WTC11 (cell line): ENCODE measurements around the gene RIMBP2.

Experiments used
- CBFB ChIP-seq: sonication (generic); formaldehyde crosslinking; IDR thresholded peaks from 2 replicates; pipeline ENCODE4 v1.8.1; 2022; ENCODE audit warnings: mild to moderate bottlenecking, low read depth, missing genetic modification reagents
- CTCF ChIP-seq: fragments of 200-600 bp; IDR thresholded peaks from 2 replicates; pipeline ENCODE4 v1.8.0; 2022; ENCODE audit warnings: antibody characterized with exemption
- HMGXB4 ChIP-seq: sonication (generic); formaldehyde crosslinking; IDR thresholded peaks from 2 replicates; pipeline ENCODE4 v1.8.1; 2023; ENCODE audit warnings: mild to moderate bottlenecking, moderate library complexity, missing genetic modification reagents
- NR3C1 ChIP-seq: sonication (generic); formaldehyde crosslinking; conservative IDR thresholded peaks from 2 replicates; pipeline ENCODE4 v1.8.1; 2023; ENCODE audit warnings: low read depth, mild to moderate bottlenecking, missing genetic modification reagents
- SP1 ChIP-seq: sonication (generic); formaldehyde crosslinking; conservative IDR thresholded peaks from 2 replicates; pipeline ENCODE4 v1.8.1; 2022; ENCODE audit warnings: missing genetic modification reagents
- ZNF138 ChIP-seq: sonication (generic); formaldehyde crosslinking; conservative IDR thresholded peaks from 2 replicates; pipeline ENCODE4 v1.8.1; 2022; ENCODE audit warnings: mild to moderate bottlenecking, moderate library complexity, missing genetic modification reagents
- TF ChIP-seq, protein P1 (sequence below): sonication (generic); formaldehyde crosslinking; IDR thresholded peaks from 2 replicates; pipeline ENCODE4 v1.8.1; 2023; ENCODE audit warnings: mild to moderate bottlenecking, missing genetic modification reagents
- TF ChIP-seq, protein P2 (sequence below): sonication (generic); formaldehyde crosslinking; conservative IDR thresholded peaks from 2 replicates; pipeline ENCODE4 v1.8.1; 2023; ENCODE audit warnings: mild to moderate bottlenecking, low read depth, missing genetic modification reagents, moderate library complexity

DNA sequence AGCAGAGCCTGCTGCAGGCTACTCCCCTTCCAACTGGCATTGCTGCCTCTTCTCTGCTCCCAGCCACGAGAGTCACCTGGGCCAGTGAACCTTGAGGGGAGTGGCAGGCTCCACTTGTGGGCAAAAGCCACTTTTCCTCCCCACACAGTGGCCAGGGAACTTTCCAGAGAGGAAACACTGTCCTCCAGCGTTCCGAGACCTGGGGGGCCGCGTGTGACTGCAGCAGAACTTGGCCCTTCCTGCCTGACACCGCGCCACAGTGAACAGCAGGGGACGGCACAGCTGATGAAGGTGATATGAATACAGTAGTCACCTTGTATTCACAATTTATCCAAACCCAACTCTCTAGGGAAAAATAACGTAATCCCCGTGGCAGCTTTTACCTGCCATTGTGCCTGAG is 263.6 kb downstream of the RIMBP2 start:
- TF ChIP-seq CBFB (no peak), CTCF (no peak), SP1 (CRISPR knock-in tag) (no peak), ZNF138 (CRISPR knock-in tag) (no peak), HMGXB4 (CRISPR knock-in tag) (no peak), NR3C1 (no peak)
- TF ChIP-seq, protein P1, sequence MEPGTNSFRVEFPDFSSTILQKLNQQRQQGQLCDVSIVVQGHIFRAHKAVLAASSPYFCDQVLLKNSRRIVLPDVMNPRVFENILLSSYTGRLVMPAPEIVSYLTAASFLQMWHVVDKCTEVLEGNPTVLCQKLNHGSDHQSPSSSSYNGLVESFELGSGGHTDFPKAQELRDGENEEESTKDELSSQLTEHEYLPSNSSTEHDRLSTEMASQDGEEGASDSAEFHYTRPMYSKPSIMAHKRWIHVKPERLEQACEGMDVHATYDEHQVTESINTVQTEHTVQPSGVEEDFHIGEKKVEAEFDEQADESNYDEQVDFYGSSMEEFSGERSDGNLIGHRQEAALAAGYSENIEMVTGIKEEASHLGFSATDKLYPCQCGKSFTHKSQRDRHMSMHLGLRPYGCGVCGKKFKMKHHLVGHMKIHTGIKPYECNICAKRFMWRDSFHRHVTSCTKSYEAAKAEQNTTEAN (CRISPR knock-in tag), result no peak
- TF ChIP-seq, protein P2, sequence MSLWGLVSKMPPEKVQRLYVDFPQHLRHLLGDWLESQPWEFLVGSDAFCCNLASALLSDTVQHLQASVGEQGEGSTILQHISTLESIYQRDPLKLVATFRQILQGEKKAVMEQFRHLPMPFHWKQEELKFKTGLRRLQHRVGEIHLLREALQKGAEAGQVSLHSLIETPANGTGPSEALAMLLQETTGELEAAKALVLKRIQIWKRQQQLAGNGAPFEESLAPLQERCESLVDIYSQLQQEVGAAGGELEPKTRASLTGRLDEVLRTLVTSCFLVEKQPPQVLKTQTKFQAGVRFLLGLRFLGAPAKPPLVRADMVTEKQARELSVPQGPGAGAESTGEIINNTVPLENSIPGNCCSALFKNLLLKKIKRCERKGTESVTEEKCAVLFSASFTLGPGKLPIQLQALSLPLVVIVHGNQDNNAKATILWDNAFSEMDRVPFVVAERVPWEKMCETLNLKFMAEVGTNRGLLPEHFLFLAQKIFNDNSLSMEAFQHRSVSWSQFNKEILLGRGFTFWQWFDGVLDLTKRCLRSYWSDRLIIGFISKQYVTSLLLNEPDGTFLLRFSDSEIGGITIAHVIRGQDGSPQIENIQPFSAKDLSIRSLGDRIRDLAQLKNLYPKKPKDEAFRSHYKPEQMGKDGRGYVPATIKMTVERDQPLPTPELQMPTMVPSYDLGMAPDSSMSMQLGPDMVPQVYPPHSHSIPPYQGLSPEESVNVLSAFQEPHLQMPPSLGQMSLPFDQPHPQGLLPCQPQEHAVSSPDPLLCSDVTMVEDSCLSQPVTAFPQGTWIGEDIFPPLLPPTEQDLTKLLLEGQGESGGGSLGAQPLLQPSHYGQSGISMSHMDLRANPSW, result no peak
